ENCODE data around the gene PHRF1. TPM values are rescaled to one million over a fixed set of nuclear protein-coding genes. Genes with fewer than 3 reads are reported as not detected.
A peak's percentile ranks its signal among the peaks of the same experiment; 100 is the strongest.

PHRF1 gene
- polyA plus RNA-seq, 3 donors: 26.8 to 30.4 (median 28.3) TPM

- DNase-seq: peak; percentile 93
These were observed 40.5 kb upstream of the PHRF1 start, which contains the start of gene HRAS for GRCh38 chr11:535519-536454. Gene HRAS (minus strand): TSS chr11:535576.

- DNase-seq: peak; percentile 74
These were observed 39.2 kb upstream of the PHRF1 start, which contains the start of gene LRRC56 for GRCh38 chr11:536841-537621. Gene LRRC56 (plus strand): TSS chr11:537527. CDS start chr11:540685, 3,158 bp downstream.

DNA sequence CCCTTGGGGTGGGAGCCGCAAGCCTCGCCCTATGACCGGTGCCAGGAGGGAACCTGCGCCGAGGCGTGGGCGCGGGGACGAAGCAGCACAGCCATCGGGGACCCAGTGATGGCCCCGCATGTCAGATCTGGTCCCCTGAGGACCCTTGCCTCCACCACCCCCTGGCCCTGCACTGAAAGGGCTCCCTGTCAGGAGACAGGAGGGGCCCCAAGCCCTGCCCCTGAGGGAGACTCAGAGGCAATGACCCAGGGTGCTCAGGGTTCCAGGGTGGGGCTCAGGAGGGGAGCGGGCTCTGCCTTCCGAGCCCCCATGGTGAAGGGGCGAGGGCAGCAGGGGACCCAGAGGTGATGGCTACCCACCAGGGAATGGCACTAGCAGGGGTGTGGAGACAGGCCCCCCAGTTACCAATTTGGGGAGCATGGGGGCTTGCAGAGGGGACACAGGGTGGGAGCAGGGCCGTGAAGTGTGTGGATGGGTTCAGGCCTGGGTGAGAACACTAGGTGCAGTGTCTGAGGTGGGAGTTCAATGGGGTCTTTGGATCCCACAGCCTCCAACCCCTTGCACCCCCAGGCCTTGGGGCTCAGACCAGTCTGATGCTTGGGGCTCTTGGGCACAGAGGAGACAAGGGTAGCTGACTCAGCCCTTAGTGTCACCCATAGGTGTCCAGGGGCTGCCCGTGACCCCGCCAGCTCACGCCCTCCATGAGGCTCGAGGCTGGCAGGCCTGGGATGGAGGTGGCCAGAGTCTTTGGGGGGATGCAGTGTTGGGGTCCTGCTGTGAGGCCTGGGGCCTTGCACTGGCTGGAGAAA lies 38.4 kb upstream of the PHRF1 start:
- no peak for DNase-seq

GRCh38 chr11:538431-539051 lies 37.7 kb upstream of the PHRF1 start:
- no peak for DNase-seq

DNA sequence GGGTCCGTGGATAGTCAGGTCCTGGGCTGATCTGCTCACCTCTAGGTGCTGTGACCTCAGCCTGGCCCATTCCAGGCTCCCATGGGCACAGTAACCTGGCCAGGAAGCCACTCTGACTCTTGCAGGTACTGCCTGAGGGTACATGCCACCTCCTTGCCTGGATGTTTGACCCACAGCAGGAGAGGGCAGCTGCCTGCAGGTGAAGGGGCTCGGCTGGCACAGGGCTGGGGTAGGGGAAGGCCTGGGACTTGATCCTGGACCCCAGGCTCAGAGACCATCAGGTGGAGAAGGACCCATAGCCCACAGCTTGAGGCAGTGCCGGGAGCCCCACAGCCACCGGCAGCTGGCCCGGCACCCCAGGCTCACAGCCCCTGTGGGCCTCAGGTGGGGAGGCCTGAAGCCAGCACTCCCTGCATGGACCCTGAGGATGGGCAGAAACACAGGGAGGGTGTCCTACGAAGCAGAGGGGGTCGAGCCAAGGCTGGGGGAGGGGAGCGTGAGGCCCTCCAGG lies 36.2 kb upstream of the PHRF1 start:
- DNase-seq: no peak

DNA sequence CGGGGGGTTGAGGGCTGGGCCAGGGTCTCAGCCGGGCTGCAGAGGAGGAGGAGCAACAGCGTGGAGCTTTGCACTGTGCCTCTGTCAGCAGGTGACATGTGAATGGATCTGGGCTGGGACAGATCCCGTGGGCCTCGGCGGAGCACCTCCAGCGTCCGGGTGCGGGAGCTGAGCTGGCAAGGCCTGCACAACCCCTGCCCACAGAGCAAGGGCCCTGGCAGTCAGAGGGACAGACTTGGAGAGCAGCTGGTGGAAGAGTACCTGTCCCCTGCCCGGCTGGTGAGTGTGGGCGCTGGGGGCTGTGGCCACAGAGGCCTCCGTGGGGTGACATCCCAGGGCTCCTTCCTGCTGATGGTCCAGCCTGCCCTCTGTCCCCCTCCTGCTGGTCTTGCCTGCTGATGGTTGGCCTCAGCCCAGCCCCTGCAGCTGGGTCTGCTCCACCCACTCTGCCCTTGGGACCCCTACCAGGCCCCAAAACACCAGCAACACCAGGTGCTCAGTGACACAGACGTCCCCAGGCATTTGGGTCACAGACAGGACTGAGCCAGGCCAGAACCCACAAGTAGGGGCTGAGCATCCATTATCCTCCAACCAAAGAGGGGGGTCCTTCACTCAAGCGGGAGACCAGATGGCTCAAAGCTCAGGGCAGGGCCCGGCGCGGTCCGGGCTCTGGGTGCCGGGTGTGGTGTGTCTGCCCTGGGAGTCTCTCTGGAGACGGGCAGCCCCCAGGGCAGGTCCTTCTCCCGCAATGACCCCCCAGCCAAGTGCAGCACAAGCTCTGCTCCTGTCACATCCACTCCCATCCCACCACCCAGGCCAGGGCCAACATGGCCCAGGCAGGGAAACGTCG lies 35.5 kb upstream of the PHRF1 start:
- no peak for DNase-seq

DNA sequence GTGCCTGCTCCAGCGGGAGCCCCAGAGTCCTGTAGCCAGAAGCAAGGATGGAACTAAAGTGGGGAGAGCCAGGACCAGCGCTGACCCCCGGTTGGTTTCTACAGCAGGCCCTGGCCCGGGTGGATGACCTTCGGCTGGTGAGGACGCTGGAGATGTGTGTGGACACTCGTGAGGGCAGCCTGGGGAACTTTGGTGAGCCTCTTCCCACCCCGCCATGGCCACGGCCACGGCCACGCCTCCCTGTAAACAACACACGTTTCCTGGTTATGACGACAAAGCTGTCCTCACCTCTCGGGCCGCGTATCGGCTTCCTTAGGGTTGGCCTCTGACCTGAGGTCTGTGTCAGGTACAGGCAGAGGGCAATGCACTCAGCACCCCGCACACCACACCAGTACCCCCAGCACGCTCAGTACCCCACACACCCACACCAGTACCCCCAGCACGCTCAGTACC lies 34.8 kb upstream of the PHRF1 start:
- DNase-seq: no peak

GRCh38 chr11:544817-545166 lies 31.5 kb upstream of the PHRF1 start:
- no peak for DNase-seq

DNA sequence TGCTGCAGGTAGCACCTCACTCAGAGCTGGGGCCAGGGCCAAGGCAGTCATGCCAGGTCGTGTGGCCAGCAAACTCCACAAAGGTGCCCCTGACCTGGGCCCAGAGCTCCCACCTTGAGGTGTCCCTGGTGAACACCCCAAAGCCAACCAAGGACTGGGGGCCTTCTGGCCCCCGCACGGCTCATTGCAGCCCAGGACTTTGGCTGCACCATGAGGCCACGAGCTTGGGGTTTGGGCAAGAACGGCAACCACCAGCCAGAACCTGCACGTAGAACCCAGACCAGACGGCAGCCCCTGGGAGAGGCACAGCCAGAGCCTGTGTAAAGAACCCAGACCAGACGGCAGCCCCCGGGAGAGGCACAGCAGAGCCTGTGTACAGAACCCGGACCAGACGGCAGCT lies 31.1 kb upstream of the PHRF1 start:
- no peak for DNase-seq

- no peak for DNase-seq
These were observed 27.3 kb upstream of the PHRF1 start for GRCh38 chr11:548700-549603.

GRCh38 chr11:550021-550745 lies 26.1 kb upstream of the PHRF1 start:
- DNase-seq: no peak

DNA sequence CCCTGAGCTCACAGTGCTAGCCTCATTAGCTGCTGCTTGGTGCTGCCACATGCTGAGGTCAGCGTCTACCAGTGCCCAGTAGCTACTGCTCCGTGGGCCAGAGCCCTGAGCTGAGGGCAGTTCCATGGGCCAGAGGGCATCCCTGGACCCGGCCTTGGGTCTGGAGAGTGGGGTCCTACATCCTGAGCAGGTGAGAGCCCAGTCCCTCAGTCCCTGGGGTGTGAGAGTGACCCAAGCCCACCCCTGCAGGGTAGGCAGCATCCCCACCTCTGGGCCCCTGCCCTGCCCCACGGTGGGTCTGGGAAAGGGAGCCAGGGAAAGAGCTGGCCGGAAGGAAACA lies 25.6 kb upstream of the PHRF1 start:
- no peak for DNase-seq

- DNase-seq: no peak
These were observed 25.1 kb upstream of the PHRF1 start for GRCh38 chr11:551131-551530.

DNA sequence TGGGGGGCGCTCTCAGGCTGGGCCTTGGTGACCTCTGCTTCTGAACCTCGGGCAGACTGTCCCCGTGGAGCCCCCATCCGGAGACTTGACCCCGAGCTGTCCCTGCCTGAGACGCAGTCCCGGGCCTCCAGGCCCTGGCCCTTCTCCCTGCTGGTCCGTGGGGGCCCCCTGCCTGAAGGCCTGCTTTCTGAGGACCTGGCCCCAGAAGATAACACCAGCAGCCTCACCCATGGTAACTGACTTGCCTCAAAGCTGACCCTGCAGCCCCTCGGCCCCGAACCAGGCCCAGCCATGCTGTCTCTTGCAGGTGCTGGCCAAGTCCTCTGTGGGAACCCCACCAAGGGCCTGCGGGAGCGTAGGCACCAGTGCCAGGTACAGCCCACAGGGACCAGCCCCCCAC lies 24.7 kb upstream of the PHRF1 start:
- DNase-seq: no peak

DNA sequence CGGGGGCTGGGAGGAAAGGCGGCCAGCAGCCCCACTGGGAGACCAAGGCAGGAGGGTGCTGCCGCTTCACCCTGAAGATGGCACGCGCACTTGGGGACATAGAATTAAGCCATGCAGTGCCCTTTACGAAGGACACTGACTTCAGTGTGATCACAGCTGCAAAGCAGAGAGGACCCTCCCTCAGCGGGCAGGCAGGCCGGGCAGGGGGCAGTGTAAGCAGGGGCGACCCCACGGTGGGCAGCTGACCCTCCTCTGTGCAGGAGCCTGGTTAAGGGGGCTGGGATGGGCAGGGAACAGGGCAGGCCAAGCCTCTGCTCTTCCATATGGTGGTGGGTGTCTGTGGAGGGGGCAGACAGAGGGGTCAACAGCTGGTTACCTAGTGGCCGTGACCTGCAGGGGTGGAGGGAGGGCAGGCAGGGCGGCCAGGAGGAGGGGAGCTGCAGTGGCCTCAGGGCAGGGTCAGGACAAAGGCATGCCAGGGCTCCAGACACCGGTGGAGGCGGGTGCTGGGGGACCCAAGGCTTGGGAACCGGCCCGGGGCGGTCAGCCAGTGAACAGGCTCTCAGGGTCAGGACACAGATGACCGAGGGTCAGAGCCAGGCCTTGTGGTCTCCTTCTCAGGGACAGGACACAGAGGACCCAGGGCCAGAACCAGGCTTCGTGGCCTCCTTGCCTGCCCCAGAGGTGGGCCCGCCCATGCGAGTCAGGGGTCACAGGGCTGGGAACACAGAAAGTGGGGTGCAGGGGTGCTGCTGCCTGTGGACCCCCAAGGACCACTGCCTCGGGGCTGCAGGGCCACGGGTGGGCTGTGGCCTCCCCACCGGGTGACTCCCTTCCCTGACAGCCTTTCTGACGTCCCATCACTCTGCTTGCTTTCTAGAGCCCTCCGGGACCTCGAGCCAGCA lies 22.9 kb upstream of the PHRF1 start:
- no peak for DNase-seq

- DNase-seq: no peak
These were observed 22.3 kb upstream of the PHRF1 start for GRCh38 chr11:553988-554340.

DNA sequence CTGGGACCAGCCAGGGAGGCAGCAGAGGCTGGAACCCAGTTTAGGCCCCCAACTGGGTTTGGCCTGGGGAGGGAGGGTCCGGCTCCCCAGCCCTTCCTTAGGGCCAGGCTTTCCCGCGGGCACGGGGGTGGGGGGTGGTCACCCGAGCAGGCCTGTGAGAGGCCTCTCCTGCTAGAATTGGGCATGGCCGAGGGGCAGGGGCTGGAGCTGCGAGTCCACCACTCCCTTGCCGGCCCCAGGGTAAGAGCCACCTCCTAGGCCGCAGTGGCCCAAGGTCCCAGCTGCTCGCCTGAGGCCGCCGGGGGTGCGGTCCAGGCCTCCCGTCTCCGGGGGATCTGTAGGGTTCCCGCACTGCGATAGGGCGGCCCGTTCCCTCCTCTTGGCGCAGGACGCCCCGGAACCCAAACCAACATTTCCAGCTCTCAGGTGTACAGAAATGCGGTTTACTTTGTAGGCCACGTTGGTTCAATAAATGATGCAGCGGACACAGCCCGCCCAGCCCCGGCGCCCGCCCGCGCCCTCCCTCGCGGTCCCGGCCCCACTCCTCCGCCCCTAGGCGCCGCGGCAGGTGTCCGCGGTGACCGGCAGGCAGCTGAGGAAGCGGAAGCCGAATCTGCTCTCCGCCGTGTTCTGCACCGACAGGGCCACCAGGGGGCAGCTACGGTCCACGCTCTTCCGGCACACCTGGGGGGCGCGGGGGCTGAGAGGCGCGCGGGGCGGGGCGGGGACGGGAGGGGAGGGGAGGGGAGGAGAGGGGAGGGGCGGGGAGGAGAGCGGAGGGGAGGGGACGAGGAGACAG lies 21.6 kb upstream of the PHRF1 start:
- no peak for DNase-seq
